ES-I3 (cell line): ENCODE measurements around the gene ACOT7.
"Not testable (repeated sequence)": the region's sequence is repeated elsewhere in the genome, so short reads cannot be mapped to it uniquely, and the experiment has no call there.

Experiments used
- H3K36me3 ChIP-seq: 2 replicates; pipeline ENCODE4 v1.6.1; 2013; ENCODE audit warnings: mild to moderate bottlenecking, low read length, control low read depth, moderate library complexity; ENCODE audit not compliant: insufficient read depth
- H3K4me1 ChIP-seq: 2 replicates; pipeline ENCODE4 v1.6.1; 2013; ENCODE audit warnings: mild to moderate bottlenecking, control low read depth, low read length; ENCODE audit not compliant: insufficient read depth
- H3K9ac ChIP-seq: 2 replicates; pipeline ENCODE4 v1.6.1; 2013; ENCODE audit warnings: low read depth, mild to moderate bottlenecking, low read length, moderate library complexity
- H3K9me3 ChIP-seq: 2 replicates; pipeline ENCODE4 v1.6.1; 2013; ENCODE audit warnings: mild to moderate bottlenecking, low read length, moderate library complexity; ENCODE audit not compliant: control insufficient read depth, insufficient read depth

The ACOT7 gene

GRCh38 chr1:6370006-6370405 is 23.6 kb downstream of the ACOT7 start:
- H3K4me1 ChIP-seq = no peaks in the 10 kb centered on the region
- H3K9ac ChIP-seq = no peak overlapping the region
- no peaks in the 10 kb centered on the region for H3K9me3 ChIP-seq
- no peaks in the 10 kb centered on the region for H3K36me3 ChIP-seq

- no peak overlapping the region for H3K9ac ChIP-seq
- H3K4me1 ChIP-seq = no peaks in the 10 kb centered on the region; the same call in 1 of the 2 replicates
- no peaks in the 10 kb centered on the region for H3K36me3 ChIP-seq
- no peaks in the 10 kb centered on the region for H3K9me3 ChIP-seq
These were observed 26.1 kb downstream of the ACOT7 start for GRCh38 chr1:6367381-6368012.

GRCh38 chr1:6365047-6365446 is 28.5 kb downstream of the ACOT7 start:
- Histone ChIP-seq H3K9me3 (no peaks in the 10 kb centered on the region), H3K9ac (no peak overlapping the region), H3K36me3 (no peaks in the 10 kb centered on the region), H3K4me1 (peaks cover 5% of the 10 kb centered on the region; the same call in 1 of the 2 replicates)

DNA sequence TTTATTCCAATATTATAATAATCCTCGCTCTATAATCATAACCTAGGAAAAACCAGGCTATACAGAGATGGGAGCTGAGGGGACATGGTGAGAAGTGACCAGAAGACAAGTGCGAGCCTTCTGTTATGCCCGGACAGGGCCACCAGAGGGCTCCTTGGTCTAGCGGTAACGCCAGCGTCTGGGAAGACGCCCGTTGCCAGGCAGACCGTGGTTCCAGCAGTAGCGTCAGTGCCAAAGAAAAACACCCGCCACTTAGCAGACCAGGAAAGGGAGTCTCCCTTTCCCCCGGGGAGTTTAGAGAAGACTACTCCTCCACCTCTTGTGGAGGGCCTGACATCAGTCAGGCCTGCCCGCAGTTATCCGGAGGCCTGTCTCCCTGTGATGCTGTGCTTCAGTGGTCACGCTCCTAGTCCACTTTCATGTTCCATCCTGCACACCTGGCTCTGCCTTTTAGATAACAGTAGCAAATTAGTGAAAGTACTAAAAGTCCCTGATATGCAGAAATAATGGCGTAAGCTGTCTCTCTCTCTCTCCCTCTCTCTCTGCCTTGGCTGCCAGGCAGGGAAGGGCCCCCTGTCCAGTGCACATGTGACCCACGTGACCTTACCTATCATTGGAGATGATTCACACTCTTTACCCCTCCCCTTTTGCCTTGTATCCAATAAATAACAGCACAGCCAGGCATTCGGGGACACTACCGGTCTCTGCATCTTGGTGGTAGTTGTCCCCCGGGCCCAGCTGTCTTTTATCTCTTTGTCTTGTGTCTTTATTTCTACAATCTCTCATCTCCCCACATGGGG is 30.3 kb downstream of the ACOT7 start:
- H3K36me3 ChIP-seq, H3K9ac ChIP-seq, H3K9me3 ChIP-seq: not testable (repeated sequence)
- peaks cover 21% of the 10 kb centered on the region for H3K4me1 ChIP-seq

- Histone ChIP-seq H3K36me3 (no peaks in the 10 kb centered on the region), H3K9ac (no peak overlapping the region), H3K9me3 (no peaks in the 10 kb centered on the region), H3K4me1 (peaks cover 25% of the 10 kb centered on the region)
These were observed 32.3 kb downstream of the ACOT7 start for GRCh38 chr1:6361124-6361775.

DNA sequence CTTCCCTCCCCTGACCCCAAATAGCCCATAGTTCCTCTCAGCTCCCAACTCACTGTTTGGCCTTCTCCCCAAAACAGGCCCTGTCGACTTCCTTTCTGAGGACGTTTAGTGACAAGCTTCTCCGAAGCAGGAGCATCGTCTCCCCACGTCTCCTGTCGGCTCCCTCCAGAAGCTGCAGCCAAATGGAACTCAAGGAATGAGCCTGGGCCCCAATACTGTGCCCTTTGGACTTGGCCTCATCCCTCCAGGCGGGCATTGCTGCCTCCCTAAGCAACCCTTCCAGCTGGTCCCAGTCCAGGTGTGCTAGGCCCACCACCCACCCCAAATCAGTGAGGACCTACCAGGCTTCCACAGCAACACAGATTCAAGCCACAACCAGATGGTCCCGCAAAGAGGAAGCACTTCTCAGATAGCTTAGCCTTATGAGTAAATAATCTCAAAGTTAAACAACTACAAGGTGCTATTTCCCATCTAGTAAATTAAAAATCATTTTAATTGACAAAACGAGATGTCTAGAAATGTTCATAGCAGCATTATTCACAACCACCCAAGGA is 33.0 kb downstream of the ACOT7 start:
- Histone ChIP-seq H3K36me3 (no peaks in the 10 kb centered on the region), H3K9me3 (no peaks in the 10 kb centered on the region), H3K4me1 (peaks cover 25% of the 10 kb centered on the region), H3K9ac (no peak overlapping the region)

GRCh38 chr1:6360117-6360496 is 33.5 kb downstream of the ACOT7 start:
- Histone ChIP-seq H3K9ac (no peak overlapping the region), H3K9me3 (no peaks in the 10 kb centered on the region), H3K4me1 (peaks cover 25% of the 10 kb centered on the region), H3K36me3 (no peaks in the 10 kb centered on the region)

- Histone ChIP-seq H3K4me1 (peaks cover 25% of the 10 kb centered on the region), H3K9ac (no peak overlapping the region), H3K36me3 (no peaks in the 10 kb centered on the region), H3K9me3 (no peaks in the 10 kb centered on the region)
These were observed 34.1 kb downstream of the ACOT7 start for GRCh38 chr1:6359216-6360116.

DNA sequence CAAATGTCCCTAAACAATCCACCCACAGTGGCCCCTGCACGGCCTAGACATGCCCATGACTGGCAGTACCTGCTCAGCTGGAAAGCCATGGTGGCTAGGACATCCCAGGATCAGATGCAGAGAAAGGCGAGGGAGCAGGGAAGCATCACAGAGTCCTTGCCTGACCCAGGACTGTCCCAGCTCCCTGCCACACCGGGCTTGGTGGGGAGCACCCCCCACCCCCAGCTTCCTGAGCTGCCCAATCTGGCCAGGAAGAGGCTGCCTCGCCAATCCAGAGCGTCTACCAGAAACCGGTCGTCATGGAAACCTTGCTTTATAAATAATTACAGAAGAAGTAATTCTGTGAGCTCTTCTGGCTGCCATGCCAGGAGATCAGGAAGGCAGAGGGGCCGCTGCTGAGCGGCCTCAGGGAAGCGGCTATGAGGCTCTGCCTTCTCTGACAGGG is 34.8 kb downstream of the ACOT7 start:
- Histone ChIP-seq H3K9ac (no peak overlapping the region), H3K4me1 (peaks cover 31% of the 10 kb centered on the region)

GRCh38 chr1:6358144-6358624 is 35.4 kb downstream of the ACOT7 start:
- H3K9me3 ChIP-seq = no peaks in the 10 kb centered on the region
- no peak overlapping the region for H3K9ac ChIP-seq
- H3K36me3 ChIP-seq = no peaks in the 10 kb centered on the region
- H3K4me1 ChIP-seq = peaks cover 36% of the 10 kb centered on the region

More for the DNA sequence above, 34.8 kb downstream of the ACOT7 start:
- Histone ChIP-seq H3K9me3 (no peaks in the 10 kb centered on the region), H3K36me3 (no peaks in the 10 kb centered on the region)

- no peaks in the 10 kb centered on the region for H3K36me3 ChIP-seq
- peaks cover 36% of the 10 kb centered on the region for H3K4me1 ChIP-seq
- no peaks in the 10 kb centered on the region; the same call in 1 of the 2 replicates for H3K9me3 ChIP-seq
- H3K9ac ChIP-seq = no peak overlapping the region
These were observed 36.2 kb downstream of the ACOT7 start for GRCh38 chr1:6357243-6357936.

DNA sequence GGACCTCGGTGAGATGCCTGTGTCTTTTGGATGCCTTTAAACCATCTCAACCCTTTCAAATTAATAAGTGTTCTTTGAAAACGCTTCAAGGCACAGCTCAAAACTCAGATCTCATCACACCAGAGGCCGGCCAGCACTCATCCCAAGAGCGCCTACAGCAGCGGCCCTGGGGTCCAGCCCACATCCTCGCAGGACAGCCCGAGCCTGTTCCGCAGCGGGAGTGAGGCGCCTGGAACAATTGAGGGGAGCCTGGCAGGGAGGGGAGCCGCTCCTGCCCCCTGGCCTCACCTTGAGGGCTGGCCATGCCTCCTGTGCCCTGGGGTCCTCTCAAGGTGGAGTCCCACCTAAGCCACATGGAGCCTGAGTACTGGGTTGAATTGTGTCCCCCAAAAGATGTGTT is 37.9 kb downstream of the ACOT7 start:
- peaks cover 32% of the 10 kb centered on the region for H3K4me1 ChIP-seq
- no peaks in the 10 kb centered on the region; the same call in 1 of the 2 replicates for H3K9me3 ChIP-seq
- H3K9ac ChIP-seq = no peak overlapping the region
- no peaks in the 10 kb centered on the region for H3K36me3 ChIP-seq

DNA sequence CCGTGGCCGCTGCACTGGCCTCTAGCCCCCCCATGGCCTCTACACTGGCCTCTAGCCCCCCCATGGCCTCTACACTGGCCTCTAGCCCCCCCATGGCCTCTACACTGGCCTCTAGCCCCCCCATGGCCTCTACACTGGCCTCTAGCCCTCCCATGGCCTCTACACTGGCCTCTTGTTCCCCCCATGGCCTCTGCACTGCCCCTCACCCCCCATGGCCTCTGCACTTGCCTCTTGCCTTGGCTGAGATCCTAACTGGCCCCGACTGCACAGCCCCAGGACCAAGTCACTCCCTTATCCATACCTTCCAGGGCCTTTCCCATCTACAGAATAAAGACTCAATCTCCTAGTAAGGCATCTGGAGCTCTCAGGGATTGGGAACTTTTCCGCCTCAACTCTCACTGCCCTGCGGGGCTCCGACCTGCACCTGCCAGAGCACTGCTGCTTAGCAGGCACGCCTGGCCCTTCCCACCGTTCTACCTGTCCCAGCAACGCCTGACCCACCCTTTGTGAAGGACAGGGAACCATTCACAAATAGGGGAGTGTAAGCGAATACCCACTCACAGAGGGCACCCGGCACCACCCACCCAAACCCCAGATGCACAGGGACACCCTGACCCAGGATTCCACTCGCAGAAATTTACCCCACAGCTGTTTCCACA is 38.8 kb downstream of the ACOT7 start:
- peaks cover 29% of the 10 kb centered on the region for H3K4me1 ChIP-seq
- H3K9ac ChIP-seq = no peak overlapping the region
- no peaks in the 10 kb centered on the region for H3K36me3 ChIP-seq
- no peaks in the 10 kb centered on the region; the same call in 1 of the 2 replicates for H3K9me3 ChIP-seq
